ENCODE measurements around the gene SLCO4A1.

SLCO4A1 gene

DNA sequence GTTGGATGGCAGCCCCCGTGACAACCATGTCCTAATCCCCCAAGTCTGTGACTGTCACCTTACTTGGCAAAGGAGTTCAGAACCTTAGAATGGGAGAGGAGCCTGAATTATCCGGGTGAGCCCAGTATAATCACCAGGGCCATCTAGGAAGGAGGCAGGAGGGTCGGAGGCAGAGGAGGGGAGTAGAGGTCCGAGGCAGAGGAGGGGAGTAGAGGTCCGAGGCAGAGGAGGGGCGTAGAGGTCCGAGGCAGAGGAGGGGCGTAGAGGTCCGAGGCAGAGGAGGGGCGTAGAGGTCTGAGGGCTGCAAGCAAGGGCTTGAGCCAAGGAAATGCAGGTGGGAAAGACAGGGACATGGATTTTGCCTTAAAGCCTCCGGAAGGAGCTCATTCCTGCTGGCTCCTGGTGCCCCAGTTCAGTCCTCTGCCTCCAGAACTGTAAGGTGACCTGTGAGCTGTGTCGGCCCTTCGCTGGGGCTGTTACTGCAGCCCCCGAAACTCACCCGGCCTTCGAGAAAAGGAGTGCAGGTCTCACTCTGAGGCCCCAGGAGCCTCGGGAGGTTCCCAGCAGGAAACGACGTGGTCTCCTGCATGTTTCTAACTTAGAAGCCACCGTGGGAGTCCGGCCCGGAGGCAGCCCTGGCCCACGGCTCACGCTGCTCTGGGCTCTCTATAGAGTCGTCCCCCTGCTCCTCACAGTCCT, 20.0 kb upstream of the SLCO4A1 start:
- Histone ChIP-seq H2AFZ (no peak overlapping the region), H3K27ac (peak overlapping the region; percentile 99), H3K9ac (no peak overlapping the region), H3K4me2 (ENCODE audit: low read length) (no peak overlapping the region), H3K4me3 (ENCODE audit: low read depth, low read length) (no peak overlapping the region), H3K4me1 (peaks cover 42% of the 10 kb centered on the region), H3K27me3 (ENCODE audit: control insufficient read depth, insufficient read depth, low read length) (no peaks in the 10 kb centered on the region), H3K36me3 (ENCODE audit: control insufficient read depth, insufficient read depth, low read length) (no peaks in the 10 kb centered on the region), H3K79me2 (no peaks in the 10 kb centered on the region), H3K9me3 (ENCODE audit: control insufficient read depth, low read length) (no peaks in the 10 kb centered on the region)
- no peak for TF ChIP-seq CTCF (IDR thresholded peaks at IDR 0.05)

GRCh38 chr20:62622877-62623487, 19.3 kb upstream of the SLCO4A1 start:
- no peaks in the 10 kb centered on the region for H3K36me3 ChIP-seq (ENCODE audit: control insufficient read depth, insufficient read depth, low read length)
- peak overlapping the region; percentile 69 for H3K4me2 ChIP-seq (ENCODE audit: low read length)
- H3K27me3 ChIP-seq (ENCODE audit: control insufficient read depth, insufficient read depth, low read length) = no peaks in the 10 kb centered on the region
- H2AFZ ChIP-seq = peak overlapping the region; percentile 60
- H3K27ac ChIP-seq = peak overlapping the region; percentile 99
- H3K4me3 ChIP-seq (ENCODE audit: low read depth, low read length) = peak overlapping the region; percentile 24
- no peaks in the 10 kb centered on the region for H3K79me2 ChIP-seq
- no peak overlapping the region for H3K9ac ChIP-seq
- H3K4me1 ChIP-seq = peaks cover 48% of the 10 kb centered on the region
- no peaks in the 10 kb centered on the region for H3K9me3 ChIP-seq (ENCODE audit: control insufficient read depth, low read length)
- TF ChIP-seq CTCF (IDR thresholded peaks at IDR 0.05) = no peak

GRCh38 chr20:62623488-62624324, 18.6 kb upstream of the SLCO4A1 start:
- H3K4me3 ChIP-seq (ENCODE audit: low read depth, low read length) = peak overlapping the region; percentile 24
- no peaks in the 10 kb centered on the region for H3K27me3 ChIP-seq (ENCODE audit: control insufficient read depth, insufficient read depth, low read length)
- H3K4me2 ChIP-seq (ENCODE audit: low read length) = peak overlapping the region; percentile 69
- H3K36me3 ChIP-seq (ENCODE audit: control insufficient read depth, insufficient read depth, low read length) = no peaks in the 10 kb centered on the region
- no peak for TF ChIP-seq CTCF (IDR thresholded peaks at IDR 0.05)
- no peaks in the 10 kb centered on the region for H3K79me2 ChIP-seq
- peaks cover 55% of the 10 kb centered on the region for H3K4me1 ChIP-seq
- H3K9ac ChIP-seq = no peak overlapping the region
- peak overlapping the region; percentile 60 for H2AFZ ChIP-seq
- H3K9me3 ChIP-seq (ENCODE audit: control insufficient read depth, low read length) = no peaks in the 10 kb centered on the region
- H3K27ac ChIP-seq = peak overlapping the region; percentile 99

- peak overlapping the region; percentile 17 for H2AFZ ChIP-seq
- H3K9ac ChIP-seq = no peak overlapping the region
- H3K27me3 ChIP-seq (ENCODE audit: control insufficient read depth, insufficient read depth, low read length) = no peaks in the 10 kb centered on the region
- H3K36me3 ChIP-seq (ENCODE audit: control insufficient read depth, insufficient read depth, low read length) = no peaks in the 10 kb centered on the region
- H3K4me3 ChIP-seq (ENCODE audit: low read depth, low read length) = peak overlapping the region; percentile 24
- TF ChIP-seq CTCF (IDR thresholded peaks at IDR 0.05) = peak; percentile 67
- H3K4me2 ChIP-seq (ENCODE audit: low read length) = peak overlapping the region; percentile 69
- H3K9me3 ChIP-seq (ENCODE audit: control insufficient read depth, low read length) = no peaks in the 10 kb centered on the region
- H3K4me1 ChIP-seq = peaks cover 60% of the 10 kb centered on the region
- H3K79me2 ChIP-seq = no peaks in the 10 kb centered on the region
- peak overlapping the region; percentile 99 for H3K27ac ChIP-seq
These were observed 18.0 kb upstream of the SLCO4A1 start for GRCh38 chr20:62624325-62624690.
